CD4-positive, alpha-beta T cell treated with Interleukin-15 for 4 hours (primary cell): ENCODE results near the gene ACER1.

Source experiments
- DNase-seq: peaks from one replicate; pipeline ENCODE4 v3.0.0-alpha.2; 2020; ENCODE audit warnings: low spot score

Gene ACER1

GRCh38 chr19:6268382-6268771 lies 65.0 kb downstream of the ACER1 start:
- no peak for DNase-seq

GRCh38 chr19:6267552-6268381 lies 65.6 kb downstream of the ACER1 start:
- no peak for DNase-seq

GRCh38 chr19:6264803-6265202 lies 68.6 kb downstream of the ACER1 start:
- no peak for DNase-seq

- no peak for DNase-seq
These were observed 69.5 kb downstream of the ACER1 start for GRCh38 chr19:6263735-6264444.

GRCh38 chr19:6263306-6263705 lies 70.1 kb downstream of the ACER1 start:
- no peak for DNase-seq

- DNase-seq = no peak
These were observed 70.9 kb downstream of the ACER1 start for GRCh38 chr19:6262519-6262918.

- no peak for DNase-seq
These were observed 71.5 kb downstream of the ACER1 start for GRCh38 chr19:6261883-6262282.

GRCh38 chr19:6260912-6261650 lies 72.3 kb downstream of the ACER1 start:
- DNase-seq = no peak

GRCh38 chr19:6260376-6260775 lies 73.0 kb downstream of the ACER1 start:
- no peak for DNase-seq

- no peak for DNase-seq
These were observed 74.0 kb downstream of the ACER1 start for GRCh38 chr19:6259312-6259861.

GRCh38 chr19:6258812-6259311 lies 74.5 kb downstream of the ACER1 start:
- DNase-seq = no peak
